ENCODE measurements around the gene FHL2. TPM values are rescaled to one million over a fixed set of nuclear protein-coding genes. Genes with fewer than 3 reads are reported as not detected.
A peak's percentile ranks its signal among the peaks of the same experiment; 100 is the strongest.

Gene FHL2
- total RNA-seq, 2 donors from 2014 or later = 11.1 to 11.4 TPM

- no peaks in the 10 kb centered on the region for H3K9me3 ChIP-seq (ENCODE audit: control insufficient read depth, low read length)
- Mint-ChIP-seq H3K27me3 (ENCODE audit: insufficient read depth) (no peaks in the 10 kb centered on the region), H3K4me3 (no peak overlapping the region), H3K36me3 (ENCODE audit: low read depth) (peaks cover 22% of the 10 kb centered on the region), H3K4me1 (no peaks in the 10 kb centered on the region), H3K27ac (no peak overlapping the region), H3K9me3 (no peaks in the 10 kb centered on the region)
- no peak overlapping the region for H3K27ac ChIP-seq (ENCODE audit: low read depth, low read length)
- H3K36me3 ChIP-seq (ENCODE audit: control insufficient read depth, insufficient read depth, low read length) = peaks cover 68% of the 10 kb centered on the region
- 94 to 95% methylated on average over 3 to 5 of the region's 5 CpGs for WGBS, 2 experiments (ENCODE audit: insufficient coverage in 1 of 2, insufficient read length in 1 of 2)
- H3K27me3 ChIP-seq (ENCODE audit: control insufficient read depth, insufficient read depth, low read length, poor library complexity, severe bottlenecking) = no peaks in the 10 kb centered on the region
- no peak for TF ChIP-seq CTCF (conservative IDR thresholded peaks at IDR 0.05)
- no peak for DNase-seq
- H3K4me3 ChIP-seq (ENCODE audit: low read length) = no peak overlapping the region
- no peaks in the 10 kb centered on the region for H3K4me1 ChIP-seq (ENCODE audit: control insufficient read depth, insufficient read depth, low read length)
- H3K9ac ChIP-seq (ENCODE audit: extremely low read depth, low read length, poor library complexity, severe bottlenecking) = no peak overlapping the region
These were observed 14.0 kb downstream of the FHL2 start for GRCh38 chr2:105384861-105385260.

GRCh38 chr2:105384216-105384615 lies 14.6 kb downstream of the FHL2 start:
- peak; percentile 23 for TF ChIP-seq CTCF (conservative IDR thresholded peaks at IDR 0.05)
- WGBS, 2 experiments (ENCODE audit: insufficient coverage in 1 of 2, insufficient read length in 1 of 2) = 94 to 100% methylated on average over 7 of the region's 7 CpGs
- no peaks in the 10 kb centered on the region for H3K27me3 Mint-ChIP-seq (ENCODE audit: insufficient read depth)
- Histone ChIP-seq H3K27ac (ENCODE audit: low read depth, low read length) (no peak overlapping the region), H3K4me3 (ENCODE audit: low read length) (no peak overlapping the region), H3K9ac (ENCODE audit: extremely low read depth, low read length, poor library complexity, severe bottlenecking) (no peak overlapping the region), H3K4me1 (ENCODE audit: control insufficient read depth, insufficient read depth, low read length) (no peaks in the 10 kb centered on the region), H3K36me3 (ENCODE audit: control insufficient read depth, insufficient read depth, low read length) (peaks cover 65% of the 10 kb centered on the region), H3K9me3 (ENCODE audit: control insufficient read depth, low read length) (no peaks in the 10 kb centered on the region), H3K27me3 (ENCODE audit: control insufficient read depth, insufficient read depth, low read length, poor library complexity, severe bottlenecking) (no peaks in the 10 kb centered on the region)
- H3K36me3 Mint-ChIP-seq (ENCODE audit: low read depth) = peaks cover 19% of the 10 kb centered on the region
- no peak overlapping the region for H3K4me3 Mint-ChIP-seq
- no peaks in the 10 kb centered on the region for H3K9me3 Mint-ChIP-seq
- no peak for DNase-seq
- H3K4me1 Mint-ChIP-seq = no peaks in the 10 kb centered on the region
- no peak overlapping the region for H3K27ac Mint-ChIP-seq

- Mint-ChIP-seq H3K4me3 (no peak overlapping the region), H3K36me3 (ENCODE audit: low read depth) (peaks cover 18% of the 10 kb centered on the region), H3K27me3 (ENCODE audit: insufficient read depth) (no peaks in the 10 kb centered on the region), H3K9me3 (no peaks in the 10 kb centered on the region), H3K27ac (no peak overlapping the region), H3K4me1 (no peaks in the 10 kb centered on the region)
- Histone ChIP-seq H3K4me3 (ENCODE audit: low read length) (no peak overlapping the region), H3K4me1 (ENCODE audit: control insufficient read depth, insufficient read depth, low read length) (no peaks in the 10 kb centered on the region), H3K36me3 (ENCODE audit: control insufficient read depth, insufficient read depth, low read length) (peaks cover 59% of the 10 kb centered on the region), H3K9me3 (ENCODE audit: control insufficient read depth, low read length) (no peaks in the 10 kb centered on the region), H3K27me3 (ENCODE audit: control insufficient read depth, insufficient read depth, low read length, poor library complexity, severe bottlenecking) (no peaks in the 10 kb centered on the region), H3K9ac (ENCODE audit: extremely low read depth, low read length, poor library complexity, severe bottlenecking) (no peak overlapping the region), H3K27ac (ENCODE audit: low read depth, low read length) (no peak overlapping the region)
- 96 to 100% methylated on average over 7 to 8 of the region's 8 CpGs for WGBS, 2 experiments (ENCODE audit: insufficient coverage in 1 of 2, insufficient read length in 1 of 2)
- no peak for DNase-seq
- no peak for TF ChIP-seq CTCF (conservative IDR thresholded peaks at IDR 0.05)
These were observed 15.3 kb downstream of the FHL2 start for GRCh38 chr2:105383432-105384166.
